ENCODE data around the gene QRICH2.

DNA sequence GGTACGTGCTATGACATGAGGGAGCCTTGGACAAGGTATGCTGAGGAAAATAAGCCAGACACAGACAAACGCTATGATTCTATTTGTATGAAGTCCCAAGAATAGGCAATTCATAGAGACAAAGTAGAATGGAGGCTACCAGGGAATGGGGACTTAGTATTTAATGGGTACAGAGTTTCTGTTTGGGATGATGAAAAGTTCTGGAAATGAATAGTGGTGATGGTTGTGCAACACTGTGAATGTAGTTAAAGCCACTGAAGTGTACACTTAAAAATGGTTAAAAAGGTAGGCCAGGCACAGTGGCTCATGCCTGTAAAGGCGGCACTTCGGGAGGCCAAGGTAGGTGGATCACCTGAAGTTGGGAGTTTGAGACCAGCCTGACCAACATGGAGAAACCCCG is 42.4 kb upstream of the QRICH2 start:
- TF ChIP-seq, protein P1, sequence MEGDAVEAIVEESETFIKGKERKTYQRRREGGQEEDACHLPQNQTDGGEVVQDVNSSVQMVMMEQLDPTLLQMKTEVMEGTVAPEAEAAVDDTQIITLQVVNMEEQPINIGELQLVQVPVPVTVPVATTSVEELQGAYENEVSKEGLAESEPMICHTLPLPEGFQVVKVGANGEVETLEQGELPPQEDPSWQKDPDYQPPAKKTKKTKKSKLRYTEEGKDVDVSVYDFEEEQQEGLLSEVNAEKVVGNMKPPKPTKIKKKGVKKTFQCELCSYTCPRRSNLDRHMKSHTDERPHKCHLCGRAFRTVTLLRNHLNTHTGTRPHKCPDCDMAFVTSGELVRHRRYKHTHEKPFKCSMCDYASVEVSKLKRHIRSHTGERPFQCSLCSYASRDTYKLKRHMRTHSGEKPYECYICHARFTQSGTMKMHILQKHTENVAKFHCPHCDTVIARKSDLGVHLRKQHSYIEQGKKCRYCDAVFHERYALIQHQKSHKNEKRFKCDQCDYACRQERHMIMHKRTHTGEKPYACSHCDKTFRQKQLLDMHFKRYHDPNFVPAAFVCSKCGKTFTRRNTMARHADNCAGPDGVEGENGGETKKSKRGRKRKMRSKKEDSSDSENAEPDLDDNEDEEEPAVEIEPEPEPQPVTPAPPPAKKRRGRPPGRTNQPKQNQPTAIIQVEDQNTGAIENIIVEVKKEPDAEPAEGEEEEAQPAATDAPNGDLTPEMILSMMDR (conservative IDR thresholded peaks at IDR 0.05; ENCODE audit: low read length): no peak
- TF ChIP-seq EZH2phosphoT487 (IDR thresholded peaks at IDR 0.05; ENCODE audit: borderline replicate concordance, low read depth, low read length): no peak
